ENCODE measurements around the gene ADAMTS3. TPM values are rescaled to one million over a fixed set of nuclear protein-coding genes. Genes with fewer than 3 reads are reported as not detected.

ADAMTS3 gene
- total RNA-seq, 1 experiment from 2014 or later, result 0.07 TPM

GRCh38 chr4:72494156-72494555 is 74.9 kb downstream of the ADAMTS3 start:
- peaks cover 3% of the 10 kb centered on the region for H3K36me3 Mint-ChIP-seq (ENCODE audit: insufficient read depth, unreplicated experiment)
- H3K4me1 Mint-ChIP-seq (ENCODE audit: low read depth, unreplicated experiment), result peaks cover 14% of the 10 kb centered on the region
- intact Hi-C loops (cut with micrococcal nuclease; ENCODE audit: unreplicated experiment), result loop anchor here (10.0 kb wide), 1 partner anchor 169 kb away; no protein-coding TSS in a partner anchor
- H3K9me3 Mint-ChIP-seq (ENCODE audit: low read depth, unreplicated experiment), result peaks cover 3% of the 10 kb centered on the region
- no TSS peak for BruUV-seq (replicated peaks)
- H3K27ac Mint-ChIP-seq (ENCODE audit: unreplicated experiment), result no peak overlapping the region
- no peak overlapping the region for H3K4me3 Mint-ChIP-seq (ENCODE audit: low read depth, unreplicated experiment)
- CTCF ChIA-PET, result no interaction called here
- no peak for DNase-seq
- TF ChIP-seq CTCF (IDR thresholded peaks at IDR 0.05; ENCODE audit: unreplicated experiment), result no peak
- H3K27me3 Mint-ChIP-seq (ENCODE audit: unreplicated experiment), result no peaks in the 10 kb centered on the region

- intact Hi-C loops (cut with micrococcal nuclease; ENCODE audit: unreplicated experiment), result no loop called here
- Mint-ChIP-seq H3K4me1 (ENCODE audit: low read depth, unreplicated experiment) (peaks cover 22% of the 10 kb centered on the region), H3K9me3 (ENCODE audit: low read depth, unreplicated experiment) (peaks cover 4% of the 10 kb centered on the region), H3K27me3 (ENCODE audit: unreplicated experiment) (no peaks in the 10 kb centered on the region), H3K36me3 (ENCODE audit: insufficient read depth, unreplicated experiment) (peaks cover 5% of the 10 kb centered on the region), H3K4me3 (ENCODE audit: low read depth, unreplicated experiment) (peak overlapping the region; percentile 19), H3K27ac (ENCODE audit: unreplicated experiment) (peak overlapping the region; percentile 100)
- DNase-seq, result peak; percentile 19
- CTCF ChIA-PET, result no interaction called here
- no peak for TF ChIP-seq CTCF (IDR thresholded peaks at IDR 0.05; ENCODE audit: unreplicated experiment)
- BruUV-seq (replicated peaks), result no TSS peak
Measured at GRCh38 chr4:72489267-72489666, 79.8 kb downstream of the ADAMTS3 start.

GRCh38 chr4:72486991-72487390 is 82.0 kb downstream of the ADAMTS3 start:
- peaks cover 2% of the 10 kb centered on the region for H3K9me3 Mint-ChIP-seq (ENCODE audit: low read depth, unreplicated experiment)
- DNase-seq, result no peak
- intact Hi-C loops (cut with micrococcal nuclease; ENCODE audit: unreplicated experiment), result no loop called here
- peaks cover 5% of the 10 kb centered on the region for H3K36me3 Mint-ChIP-seq (ENCODE audit: insufficient read depth, unreplicated experiment)
- no TSS peak for BruUV-seq (replicated peaks)
- TF ChIP-seq CTCF (IDR thresholded peaks at IDR 0.05; ENCODE audit: unreplicated experiment), result no peak
- peak overlapping the region; percentile 69 for H3K27ac Mint-ChIP-seq (ENCODE audit: unreplicated experiment)
- no peaks in the 10 kb centered on the region for H3K27me3 Mint-ChIP-seq (ENCODE audit: unreplicated experiment)
- H3K4me1 Mint-ChIP-seq (ENCODE audit: low read depth, unreplicated experiment), result peaks cover 22% of the 10 kb centered on the region
- CTCF ChIA-PET, result no interaction called here
- no peak overlapping the region for H3K4me3 Mint-ChIP-seq (ENCODE audit: low read depth, unreplicated experiment)

- Mint-ChIP-seq H3K4me1 (ENCODE audit: low read depth, unreplicated experiment) (peaks cover 16% of the 10 kb centered on the region), H3K36me3 (ENCODE audit: insufficient read depth, unreplicated experiment) (peaks cover 5% of the 10 kb centered on the region), H3K27ac (ENCODE audit: unreplicated experiment) (no peak overlapping the region), H3K27me3 (ENCODE audit: unreplicated experiment) (no peaks in the 10 kb centered on the region), H3K4me3 (ENCODE audit: low read depth, unreplicated experiment) (no peak overlapping the region), H3K9me3 (ENCODE audit: low read depth, unreplicated experiment) (peaks cover 2% of the 10 kb centered on the region)
- no peak for TF ChIP-seq CTCF (IDR thresholded peaks at IDR 0.05; ENCODE audit: unreplicated experiment)
- no TSS peak for BruUV-seq (replicated peaks)
- CTCF ChIA-PET, result no interaction called here
- DNase-seq, result no peak
- intact Hi-C loops (cut with micrococcal nuclease; ENCODE audit: unreplicated experiment), result no loop called here
Measured at GRCh38 chr4:72484981-72485380, 84.0 kb downstream of the ADAMTS3 start.

Data from Calu3 (cell line).